Measurements from ENCODE around the gene HBP1. TPM values are rescaled to one million over a fixed set of nuclear protein-coding genes. Genes with fewer than 3 reads are reported as not detected.
"Not testable (repeated sequence)": the region's sequence is repeated elsewhere in the genome, so short reads cannot be mapped to it uniquely, and the experiment has no call there.

The HBP1 gene
- total and polyA plus RNA-seq, 8 donors = 12.5 to 201 (median 47.3) TPM

GRCh38 chr7:107151538-107151937 lies 17.3 kb upstream of the HBP1 start:
- H3K27me3 ChIP-seq = no peaks in the 10 kb centered on the region
- H3K4me1 ChIP-seq = peaks cover 0 to 11% (median 7%) of the 10 kb centered on the region in 4 donors
- peaks cover 0 to 4% (median 0%) of the 10 kb centered on the region in 4 donors for H3K36me3 ChIP-seq
- no peak for DNase-seq
- 83 to 93% (median 88%) methylated on average over 7 of the region's 7 CpGs for WGBS, 5 donors
- intact Hi-C loops (cut with DNase I; ENCODE audit: low total_unique reads) = no loop called here
- H3K4me3 ChIP-seq = no peak overlapping the region
- H3K27ac ChIP-seq = no peak overlapping the region
- H3K9me3 ChIP-seq = no peaks in the 10 kb centered on the region
- TF ChIP-seq CTCF (IDR thresholded peaks at IDR 0.05) (no peak), POLR2AphosphoS5 (IDR thresholded peaks at IDR 0.05) (no peak), POLR2A (IDR thresholded peaks at IDR 0.05) (no peak), EP300 (IDR thresholded peaks at IDR 0.05) (no peak)

GRCh38 chr7:107152011-107152410 lies 16.8 kb upstream of the HBP1 start:
- Histone ChIP-seq H3K4me1 (peaks cover 0 to 11% (median 7%) of the 10 kb centered on the region in 4 donors), H3K4me3 (no peak overlapping the region), H3K36me3 (peaks cover 0 to 4% (median 0%) of the 10 kb centered on the region in 4 donors), H3K27ac (no peak overlapping the region), H3K27me3 (no peaks in the 10 kb centered on the region), H3K9me3 (no peaks in the 10 kb centered on the region)
- intact Hi-C loops (cut with DNase I; ENCODE audit: low total_unique reads) = no loop called here
- 34 to 65% (median 52%) methylated on average over 4 of the region's 4 CpGs for WGBS, 5 donors
- TF ChIP-seq EP300 (IDR thresholded peaks at IDR 0.05) (no peak), CTCF (IDR thresholded peaks at IDR 0.05) (no peak), POLR2AphosphoS5 (IDR thresholded peaks at IDR 0.05) (no peak), POLR2A (IDR thresholded peaks at IDR 0.05) (no peak)
- no peak for DNase-seq

GRCh38 chr7:107154826-107155225 lies 14.0 kb upstream of the HBP1 start:
- whole genome bisulfite sequencing, 5 donors = 95 to 97% (median 95%) methylated on average over 6 of the region's 6 CpGs
- Histone ChIP-seq H3K27ac (no peak overlapping the region), H3K4me1 (peaks cover 0 to 3% (median 0%) of the 10 kb centered on the region in 4 donors), H3K4me3 (no peak overlapping the region), H3K27me3 (no peaks in the 10 kb centered on the region), H3K36me3 (peaks cover 0 to 4% (median 0%) of the 10 kb centered on the region in 4 donors), H3K9me3 (no peaks in the 10 kb centered on the region)
- no peak for DNase-seq
- intact Hi-C loops (cut with DNase I; ENCODE audit: low total_unique reads) = no loop called here
- TF ChIP-seq POLR2AphosphoS5 (IDR thresholded peaks at IDR 0.05) (no peak), EP300 (IDR thresholded peaks at IDR 0.05) (no peak), CTCF (IDR thresholded peaks at IDR 0.05) (no peak), POLR2A (IDR thresholded peaks at IDR 0.05) (no peak)

- DNase-seq; H3K36me3 ChIP-seq; H3K27ac ChIP-seq; H3K4me3 ChIP-seq; H3K9me3 ChIP-seq; intact Hi-C loops (cut with DNase I; ENCODE audit: low total_unique reads); H3K4me1 ChIP-seq; H3K27me3 ChIP-seq: not testable (repeated sequence)
- 91 to 94% (median 93%) methylated on average over 3 of the region's 3 CpGs for WGBS, 5 donors
Measured at GRCh38 chr7:107155726-107156125, 13.1 kb upstream of the HBP1 start.

- H3K36me3 ChIP-seq = peaks cover 0 to 4% (median 0%) of the 10 kb centered on the region in 4 donors
- intact Hi-C loops (cut with DNase I; ENCODE audit: low total_unique reads) = no loop called here
- no peaks in the 10 kb centered on the region for H3K27me3 ChIP-seq
- H3K9me3 ChIP-seq = no peaks in the 10 kb centered on the region
- no peak overlapping the region for H3K27ac ChIP-seq
- H3K4me3 ChIP-seq = no peak overlapping the region
- 90 to 97% (median 95%) methylated on average over 7 of the region's 7 CpGs for WGBS, 5 donors
- no peaks in the 10 kb centered on the region for H3K4me1 ChIP-seq
- TF ChIP-seq POLR2A (IDR thresholded peaks at IDR 0.05) (no peak), CTCF (IDR thresholded peaks at IDR 0.05) (no peak), EP300 (IDR thresholded peaks at IDR 0.05) (no peak), POLR2AphosphoS5 (IDR thresholded peaks at IDR 0.05) (no peak)
- DNase-seq = no peak
Measured at GRCh38 chr7:107157091-107157490, 11.7 kb upstream of the HBP1 start.

Data from stomach (tissue), 9 donors.